HepG2 (cell line): ENCODE data around the gene CCDC69. TPM values are rescaled to one million over a fixed set of nuclear protein-coding genes. Genes with fewer than 3 reads are reported as not detected.

ENCODE experiments used
- ARNT2 ChIP-seq: sonication (generic); formaldehyde crosslinking; IDR thresholded peaks from 2 replicates; pipeline ENCODE4 v1.8.0; 2022; ENCODE audit warnings: mild to moderate bottlenecking, low read depth, missing genetic modification reagents, moderate library complexity
- CAMTA2 ChIP-seq: sonication (generic); formaldehyde crosslinking; IDR thresholded peaks from 2 replicates; pipeline ENCODE4 v1.4.0; 2020; ENCODE audit warnings: mild to moderate bottlenecking, missing genetic modification reagents, borderline replicate concordance
- CBX2 ChIP-seq, 2 experiments: fragments of 200-600 bp in 1 of 2; sonication (generic); formaldehyde crosslinking in 1 of 2; IDR thresholded peaks; 2 replicates each; pipeline versions ENCODE4 v1.7.0 to v1.8.1; 2018 to 2022; ENCODE audit warnings: low read depth in 2 of 2, low read length in 1 of 2, mild to moderate bottlenecking in 1 of 2, missing genetic modification reagents in 1 of 2
- FIP1L1 ChIP-seq: fragments of 200-400 bp; formaldehyde crosslinking; IDR thresholded peaks from 2 replicates; pipeline ENCODE4 v1.6.1; 2018; ENCODE audit warnings: low read depth, mild to moderate bottlenecking, low read length, moderate library complexity, borderline replicate concordance; ENCODE audit not compliant: insufficient read depth
- FOXA3 ChIP-seq: IDR thresholded peaks from 2 replicates; pipeline ENCODE4 v1.6.1; 2016; ENCODE audit warnings: missing genetic modification reagents, missing compliant biosample characterization
- IKZF4 ChIP-seq: sonication (generic); formaldehyde crosslinking; IDR thresholded peaks from 2 replicates; pipeline ENCODE4 v1.5.1; 2020; ENCODE audit warnings: borderline replicate concordance, mild to moderate bottlenecking, low read depth, missing genetic modification reagents; ENCODE audit errors: not compliant biosample characterization
- JUN ChIP-seq: sonication (generic); formaldehyde crosslinking; IDR thresholded peaks from 2 replicates; pipeline ENCODE4 v1.4.0; 2020; ENCODE audit warnings: mild to moderate bottlenecking, missing genetic modification reagents
- KAT8 ChIP-seq: IDR thresholded peaks from 2 replicates; pipeline ENCODE4 v1.6.1; 2016; ENCODE audit warnings: missing genetic modification reagents, missing compliant biosample characterization
- MEF2D ChIP-seq: sonication (generic); formaldehyde crosslinking; IDR thresholded peaks from 2 replicates; pipeline ENCODE4 v1.5.1; 2020; ENCODE audit warnings: mild to moderate bottlenecking, missing genetic modification reagents
- MLX ChIP-seq: IDR thresholded peaks from 2 replicates; pipeline ENCODE4 v1.6.1; 2016
- NR3C1 ChIP-seq: sonication (generic); formaldehyde crosslinking; IDR thresholded peaks from 2 replicates; pipeline ENCODE4 v1.4.0; 2020; ENCODE audit warnings: missing genetic modification reagents
- POGK ChIP-seq: sonication (generic); formaldehyde crosslinking; conservative IDR thresholded peaks from 2 replicates; pipeline ENCODE4 v1.8.0; 2022; ENCODE audit warnings: mild to moderate bottlenecking, moderate library complexity, missing genetic modification reagents
- POLR2AphosphoS5 ChIP-seq: IDR thresholded peaks from 2 replicates; pipeline ENCODE4 v1.6.1; 2012; ENCODE audit warnings: low read depth, low read length
- SIN3A ChIP-seq: IDR thresholded peaks from 2 replicates; pipeline ENCODE4 v1.6.1; 2011; ENCODE audit warnings: low read depth, mild to moderate bottlenecking, control low read depth, low read length, borderline replicate concordance
- TGIF2 ChIP-seq: IDR thresholded peaks from 2 replicates; pipeline ENCODE4 v1.6.1; 2016; ENCODE audit warnings: control low read depth, missing compliant biosample characterization
- ZBTB20 ChIP-seq: sonication (generic); formaldehyde crosslinking; IDR thresholded peaks from 2 replicates; pipeline ENCODE4 v1.8.1; 2023; ENCODE audit warnings: missing genetic modification reagents, low read depth, mild to moderate bottlenecking, borderline replicate concordance
- ZFP62 ChIP-seq: sonication (generic); formaldehyde crosslinking; IDR thresholded peaks from 2 replicates; pipeline ENCODE4 v1.4.0; 2020; ENCODE audit warnings: missing genetic modification reagents
- ZFX ChIP-seq: sonication (generic); formaldehyde crosslinking; IDR thresholded peaks from 2 replicates; pipeline ENCODE4 v1.4.0; 2020; ENCODE audit warnings: mild to moderate bottlenecking, low read depth, missing genetic modification reagents, moderate library complexity
- ZMYM3 ChIP-seq: sonication (generic); formaldehyde crosslinking; IDR thresholded peaks from 2 replicates; pipeline ENCODE4 v1.5.1; 2020; ENCODE audit warnings: mild to moderate bottlenecking, missing genetic modification reagents
- ZNF772 ChIP-seq: sonication (generic); formaldehyde crosslinking; IDR thresholded peaks from 2 replicates; pipeline ENCODE4 v1.5.0; 2020; ENCODE audit warnings: mild to moderate bottlenecking, missing genetic modification reagents
- ZNF777 ChIP-seq: sonication (generic); formaldehyde crosslinking; IDR thresholded peaks from 2 replicates; pipeline ENCODE4 v1.4.0; 2020; ENCODE audit warnings: missing genetic modification reagents
- ZNF781 ChIP-seq: sonication (generic); formaldehyde crosslinking; IDR thresholded peaks from 2 replicates; pipeline ENCODE4 v1.5.1; 2020; ENCODE audit warnings: borderline replicate concordance, mild to moderate bottlenecking, missing genetic modification reagents; ENCODE audit errors: not compliant biosample characterization
- ZNF816 ChIP-seq: sonication (generic); formaldehyde crosslinking; IDR thresholded peaks from 2 replicates; pipeline ENCODE4 v1.8.0; 2022; ENCODE audit warnings: missing genetic modification reagents, mild to moderate bottlenecking, borderline replicate concordance
- polyA plus RNA-seq, 8 experiments: library from polyadenylated mRNA; depleted of rRNA in 3 of 8; stranded (reverse) in 7 of 8; unstranded in 1 of 8; fragments of >200 nt; fragmentation: Illumina TruSeq in 4 of 8; extraction: Trizol in 4 of 8; gene quantifications; 2 replicates each; pipeline versions ENCODE4 v1.2.1 to v1.2.3, GENCODE V29; 2011 to 2016; ENCODE audit warnings: low read depth in 4 of 8, missing spikeins in 1 of 8, mixed read lengths in 1 of 8; ENCODE audit not compliant: insufficient read depth in 1 of 8
- total RNA-seq, 5 experiments: library from RNA; depleted of rRNA; stranded (reverse); fragments of >200 nt; fragmentation: Illumina TruSeq; extraction: Trizol; gene quantifications; 2 replicates each; pipeline ENCODE4 v1.2.3, GENCODE V29; 2016; ENCODE audit warnings: low read depth in 1 of 5

CCDC69 gene
- total and polyA plus RNA-seq, 2 of the 13 experiments (the other 11 are each of a cell fraction or from before 2014, with no cell fraction given) = 12.2 to 45.2 TPM

- TF ChIP-seq ZBTB20 (CRISPR knock-in tag) (no peak), SIN3A (0 out of 2 replicates have a peak, but pooled peaks have one; percentile 33), MLX (0 out of 2 replicates have a peak, but pooled peaks have one; percentile 4), ZNF772 (0 out of 2 replicates have a peak, but pooled peaks have one; percentile 39), ZFX (peak; percentile 4), NR3C1 (CRISPR knock-in tag) (no peak), CBX2 (IDR thresholded peaks at IDR 0.05; ENCODE audit: low read depth, low read length) (no peak), CBX2 (CRISPR knock-in tag; IDR thresholded peaks at IDR 0.05; ENCODE audit: low read depth) (0 out of 2 replicates have a peak, but pooled peaks have one; percentile 8), TGIF2 (no peak), FIP1L1 (no peak), ZNF781 (peak; percentile 20), MEF2D (CRISPR knock-in tag) (peak; percentile 32; the same call in 1 of the 2 replicates), ZFP62 (CRISPR knock-in tag) (no peak), JUN (CRISPR knock-in tag) (no peak), POLR2AphosphoS5 (0 out of 2 replicates have a peak, but pooled peaks have one; percentile 43), IKZF4 (no peak), POGK (CRISPR knock-in tag) (0 out of 2 replicates have a peak, but pooled peaks have one; percentile 35), KAT8 (CRISPR knock-in tag) (0 out of 2 replicates have a peak, but pooled peaks have one; percentile 2), FOXA3 (no peak), ZMYM3 (CRISPR knock-in tag) (peak; percentile 52), CAMTA2 (CRISPR knock-in tag) (no peak), ARNT2 (CRISPR knock-in tag) (0 out of 2 replicates have a peak, but pooled peaks have one; percentile 9), ZNF777 (no peak), ZNF816 (CRISPR knock-in tag) (0 out of 2 replicates have a peak, but pooled peaks have one; percentile 39)
These were observed 67.1 kb downstream of the CCDC69 start (continued) for GRCh38 chr5:151156507-151157420.
